Astrocyte (in vitro differentiated cells and primary cell): ENCODE data around the gene BBS9. TPM values are rescaled to one million over a fixed set of nuclear protein-coding genes. Genes with fewer than 3 reads are reported as not detected.

Experiments used
- DNase-seq: peaks from one replicate; pipeline ENCODE4 v3.0.0-alpha.2; 2010; ENCODE audit warnings: low read depth
- FAIRE-seq: peaks from 2 replicates; lab custom pipeline; 2011; peaks lifted over from hg19 to GRCh38; lab: Jason Lieb, UNC
- H2AFZ ChIP-seq: 2 replicates; pipeline ENCODE4 v1.6.0; 2012; ENCODE audit warnings: low read depth, low read length, inconsistent platforms
- H3K27ac ChIP-seq: 2 replicates; pipeline ENCODE4 v1.5.1; 2011; ENCODE audit warnings: low read depth, low read length, inconsistent platforms
- H3K27me3 ChIP-seq: 2 replicates; pipeline ENCODE4 v1.6.0; 2011; ENCODE audit warnings: low read length, inconsistent platforms; ENCODE audit not compliant: insufficient read depth
- H3K36me3 ChIP-seq: 2 replicates; pipeline ENCODE4 v1.5.1; 2011; ENCODE audit warnings: low read length, inconsistent platforms; ENCODE audit not compliant: insufficient read depth
- H3K4me1 ChIP-seq: 2 replicates; pipeline ENCODE4 v1.5.1; 2011; ENCODE audit warnings: low read length, inconsistent platforms; ENCODE audit not compliant: insufficient read depth
- H3K4me2 ChIP-seq: 2 replicates; pipeline ENCODE4 v1.6.0; 2012; ENCODE audit warnings: low read length, inconsistent platforms
- H3K4me3 ChIP-seq: 2 replicates; pipeline ENCODE4 v1.5.1; 2011; ENCODE audit warnings: low read depth, mild to moderate bottlenecking, low read length, inconsistent platforms; ENCODE audit not compliant: insufficient read depth
- H3K79me2 ChIP-seq: 2 replicates; pipeline ENCODE4 v1.6.0; 2012; ENCODE audit warnings: mild to moderate bottlenecking, low read length, inconsistent platforms; ENCODE audit not compliant: insufficient read depth
- H3K9ac ChIP-seq: 2 replicates; pipeline ENCODE4 v1.6.0; 2012; ENCODE audit warnings: mild to moderate bottlenecking, low read length, inconsistent platforms
- H3K9me3 ChIP-seq: 2 replicates; pipeline ENCODE4 v1.5.1; 2012; ENCODE audit warnings: low read depth, mild to moderate bottlenecking, low read length, inconsistent platforms; ENCODE audit not compliant: insufficient read depth
- H4K20me1 ChIP-seq: 2 replicates; pipeline ENCODE4 v1.6.0; 2012; ENCODE audit warnings: low read length, inconsistent platforms; ENCODE audit not compliant: insufficient read depth
- H3K27ac Mint-ChIP-seq: one replicate; pipeline ENCODE4 v1.8.0; 2021; ENCODE audit warnings: mild to moderate bottlenecking, mixed read lengths; ENCODE audit not compliant: unreplicated experiment
- H3K27me3 Mint-ChIP-seq: one replicate; pipeline ENCODE4 v1.8.0; 2021; ENCODE audit warnings: low read depth, mixed read lengths; ENCODE audit not compliant: unreplicated experiment
- H3K36me3 Mint-ChIP-seq: one replicate; pipeline ENCODE4 v1.8.0; 2021; ENCODE audit warnings: low read depth, mixed read lengths; ENCODE audit not compliant: unreplicated experiment
- H3K4me1 Mint-ChIP-seq: one replicate; pipeline ENCODE4 v1.8.0; 2021; ENCODE audit warnings: low read depth, mixed read lengths; ENCODE audit not compliant: unreplicated experiment
- H3K4me3 Mint-ChIP-seq: one replicate; pipeline ENCODE4 v1.8.0; 2021; ENCODE audit warnings: mild to moderate bottlenecking, moderate library complexity, mixed read lengths; ENCODE audit not compliant: unreplicated experiment
- H3K9me3 Mint-ChIP-seq: one replicate; pipeline ENCODE4 v1.8.0; 2021; ENCODE audit warnings: mild to moderate bottlenecking, mixed read lengths; ENCODE audit not compliant: unreplicated experiment
- CTCF ChIP-seq: IDR thresholded peaks from 2 replicates; pipeline ENCODE4 v1.5.1; 2011; ENCODE audit warnings: low read depth, mild to moderate bottlenecking, inconsistent platforms, low read length, moderate library complexity; ENCODE audit not compliant: insufficient read depth
- EZH2 ChIP-seq: IDR thresholded peaks from 2 replicates; pipeline ENCODE4 v1.6.1; 2012; ENCODE audit warnings: mild to moderate bottlenecking, low read length, inconsistent platforms; ENCODE audit not compliant: insufficient read depth
- total RNA-seq: library from RNA; stranded (reverse); gene quantifications from 2 replicates; pipeline ENCODE4 v1.2.1, GENCODE V29; 2021

Gene BBS9
- total RNA-seq, 1 donor from 2014 or later, result 25.1 TPM

GRCh38 chr7:33339074-33339790 lies 209.9 kb downstream of the BBS9 start:
- DNase-seq, result no peak
- no peak overlapping the region for H3K27ac Mint-ChIP-seq
- no peaks in the 10 kb centered on the region for H3K27me3 Mint-ChIP-seq
- H3K4me1 ChIP-seq, result no peaks in the 10 kb centered on the region
- no peak overlapping the region for H3K4me2 ChIP-seq
- no peak overlapping the region for H3K4me3 Mint-ChIP-seq
- H3K79me2 ChIP-seq, result no peaks in the 10 kb centered on the region
- no peak overlapping the region for H3K27ac ChIP-seq
- H3K4me3 ChIP-seq, result no peak overlapping the region
- H3K9me3 ChIP-seq, result no peaks in the 10 kb centered on the region
- no peaks in the 10 kb centered on the region for H3K36me3 Mint-ChIP-seq
- H3K36me3 ChIP-seq, result no peaks in the 10 kb centered on the region
- no peak overlapping the region for H3K9ac ChIP-seq
- H3K27me3 ChIP-seq, result no peaks in the 10 kb centered on the region
- no peak for FAIRE-seq
- H4K20me1 ChIP-seq, result no peaks in the 10 kb centered on the region
- H3K9me3 Mint-ChIP-seq, result no peaks in the 10 kb centered on the region
- TF ChIP-seq EZH2 (no peak), CTCF (no peak)
- peaks cover 7% of the 10 kb centered on the region for H3K4me1 Mint-ChIP-seq
- no peak overlapping the region for H2AFZ ChIP-seq

- TF ChIP-seq EZH2 (no peak), CTCF (no peak)
- no peaks in the 10 kb centered on the region for H3K27me3 Mint-ChIP-seq
Observed at GRCh38 chr7:33346055-33346454, 216.7 kb downstream of the BBS9 start.

DNA sequence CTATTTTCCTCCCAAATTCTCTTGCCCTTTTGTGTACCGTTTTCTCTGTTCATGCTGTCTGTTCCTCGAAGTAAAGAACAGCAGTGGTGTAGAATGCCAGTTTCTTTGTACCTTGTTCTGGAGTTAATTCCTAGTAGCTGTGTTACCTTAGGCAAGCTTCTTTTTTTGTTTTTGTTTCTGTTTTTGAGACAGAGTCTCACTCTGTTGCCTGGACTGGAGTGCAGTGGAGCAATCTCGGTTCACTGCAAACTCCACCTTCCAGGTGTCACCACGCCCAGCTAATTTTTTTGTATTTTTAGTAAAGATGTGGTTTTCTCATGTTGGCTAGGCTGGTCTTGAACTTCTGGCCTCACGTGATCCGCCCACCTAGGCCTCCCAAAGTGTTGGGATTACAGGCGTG lies 221.2 kb downstream of the BBS9 start:
- no peak overlapping the region for H3K27ac Mint-ChIP-seq

More at GRCh38 chr7:33346055-33346454, 216.7 kb downstream of the BBS9 start:
- no peak overlapping the region for H3K9ac ChIP-seq
- no peaks in the 10 kb centered on the region for H3K4me1 ChIP-seq
- Mint-ChIP-seq H3K9me3 (no peaks in the 10 kb centered on the region), H3K27ac (no peak overlapping the region), H3K36me3 (peaks cover 1% of the 10 kb centered on the region), H3K4me3 (no peak overlapping the region), H3K4me1 (no peaks in the 10 kb centered on the region)
- DNase-seq (no peak), FAIRE-seq (no peak)
- no peak overlapping the region for H3K4me2 ChIP-seq
- H3K27me3 ChIP-seq, result no peaks in the 10 kb centered on the region
- H4K20me1 ChIP-seq, result no peaks in the 10 kb centered on the region
- no peaks in the 10 kb centered on the region for H3K9me3 ChIP-seq
- H3K4me3 ChIP-seq, result no peak overlapping the region
- H3K36me3 ChIP-seq, result no peaks in the 10 kb centered on the region
- H3K27ac ChIP-seq, result no peak overlapping the region
- H2AFZ ChIP-seq, result no peak overlapping the region
- H3K79me2 ChIP-seq, result no peaks in the 10 kb centered on the region

More for the DNA sequence above, 221.2 kb downstream of the BBS9 start:
- H3K4me2 ChIP-seq, result no peak overlapping the region
- H3K9ac ChIP-seq, result no peak overlapping the region
- no peaks in the 10 kb centered on the region for H3K36me3 Mint-ChIP-seq
- H3K9me3 Mint-ChIP-seq, result no peaks in the 10 kb centered on the region
- no peaks in the 10 kb centered on the region for H3K27me3 ChIP-seq
- no peaks in the 10 kb centered on the region for H3K4me1 ChIP-seq
- H3K4me3 ChIP-seq, result no peak overlapping the region
- FAIRE-seq (no peak), DNase-seq (no peak)
- H3K27ac ChIP-seq, result no peak overlapping the region
- H3K79me2 ChIP-seq, result no peaks in the 10 kb centered on the region
- no peaks in the 10 kb centered on the region for H3K27me3 Mint-ChIP-seq
- H3K4me1 Mint-ChIP-seq, result peaks cover 8% of the 10 kb centered on the region
- no peak overlapping the region for H3K4me3 Mint-ChIP-seq
- no peak overlapping the region for H2AFZ ChIP-seq
- H4K20me1 ChIP-seq, result no peaks in the 10 kb centered on the region
- no peak for TF ChIP-seq CTCF
- TF ChIP-seq EZH2, result no peak
- H3K36me3 ChIP-seq, result no peaks in the 10 kb centered on the region
- no peaks in the 10 kb centered on the region for H3K9me3 ChIP-seq
